Measurements from ENCODE around the gene CACNA2D1.

DNA sequence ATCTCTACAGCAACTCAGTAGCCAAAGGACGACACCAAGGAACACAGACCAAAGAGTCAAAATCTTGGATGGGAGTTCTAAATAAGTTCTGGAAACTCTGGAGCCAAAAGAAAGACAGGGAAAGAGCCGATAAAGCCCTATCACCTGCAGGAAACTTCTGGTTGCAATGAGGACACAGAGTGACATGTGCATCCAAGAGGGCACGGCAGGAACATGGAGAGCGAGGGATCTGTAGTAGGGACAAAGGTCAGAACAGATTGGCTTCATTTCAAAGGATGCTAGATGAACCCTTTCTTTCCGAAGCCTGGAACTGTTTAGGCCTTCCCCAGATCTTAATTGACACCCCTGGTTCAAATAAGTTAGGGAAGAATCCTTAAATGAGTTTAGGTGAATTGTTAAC, 39.5 kb downstream of the CACNA2D1 start:
- TF ChIP-seq, protein P1, sequence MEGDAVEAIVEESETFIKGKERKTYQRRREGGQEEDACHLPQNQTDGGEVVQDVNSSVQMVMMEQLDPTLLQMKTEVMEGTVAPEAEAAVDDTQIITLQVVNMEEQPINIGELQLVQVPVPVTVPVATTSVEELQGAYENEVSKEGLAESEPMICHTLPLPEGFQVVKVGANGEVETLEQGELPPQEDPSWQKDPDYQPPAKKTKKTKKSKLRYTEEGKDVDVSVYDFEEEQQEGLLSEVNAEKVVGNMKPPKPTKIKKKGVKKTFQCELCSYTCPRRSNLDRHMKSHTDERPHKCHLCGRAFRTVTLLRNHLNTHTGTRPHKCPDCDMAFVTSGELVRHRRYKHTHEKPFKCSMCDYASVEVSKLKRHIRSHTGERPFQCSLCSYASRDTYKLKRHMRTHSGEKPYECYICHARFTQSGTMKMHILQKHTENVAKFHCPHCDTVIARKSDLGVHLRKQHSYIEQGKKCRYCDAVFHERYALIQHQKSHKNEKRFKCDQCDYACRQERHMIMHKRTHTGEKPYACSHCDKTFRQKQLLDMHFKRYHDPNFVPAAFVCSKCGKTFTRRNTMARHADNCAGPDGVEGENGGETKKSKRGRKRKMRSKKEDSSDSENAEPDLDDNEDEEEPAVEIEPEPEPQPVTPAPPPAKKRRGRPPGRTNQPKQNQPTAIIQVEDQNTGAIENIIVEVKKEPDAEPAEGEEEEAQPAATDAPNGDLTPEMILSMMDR (conservative IDR thresholded peaks at IDR 0.05 in 1 of 2, IDR thresholded peaks at IDR 0.05 in 1 of 2; ENCODE audit: low read depth in 1 of 2, low read length in 2 of 2) = no peak
- no peak for TF ChIP-seq EZH2 (IDR thresholded peaks at IDR 0.05; ENCODE audit: low read length, missing control alignments)

Data from fibroblast of lung (primary cell).